KMS-11 (cell line): ENCODE measurements around the gene P2RY1.

ENCODE experiments used
- H2AFZ ChIP-seq: fragments of 200-600 bp; sonication (generic); 2 replicates; pipeline ENCODE4 v1.6.1; 2016; ENCODE audit warnings: antibody characterized with exemption, mixed run types, low read depth
- H3K27ac ChIP-seq: fragments of 200-600 bp; sonication (generic); 2 replicates; pipeline ENCODE4 v1.6.1; 2016; ENCODE audit warnings: mild to moderate bottlenecking, mixed run types
- H3K27me3 ChIP-seq: fragments of 200-600 bp; sonication (generic); 2 replicates; pipeline ENCODE4 v1.6.1; 2017; ENCODE audit warnings: mild to moderate bottlenecking, low read depth, mixed run types, moderate library complexity; ENCODE audit not compliant: insufficient read depth
- H3K36me3 ChIP-seq: fragments of 200-600 bp; sonication (generic); 2 replicates; pipeline ENCODE4 v1.6.1; 2017; ENCODE audit warnings: mild to moderate bottlenecking, mixed run types; ENCODE audit not compliant: insufficient read depth
- H3K4me1 ChIP-seq: fragments of 200-600 bp; sonication (generic); 2 replicates; pipeline ENCODE4 v1.6.1; 2016; ENCODE audit warnings: mild to moderate bottlenecking, low read depth, mixed run types; ENCODE audit not compliant: poor library complexity, severe bottlenecking
- H3K4me2 ChIP-seq: fragments of 200-600 bp; sonication (generic); 2 replicates; pipeline ENCODE4 v1.7.0; 2016; ENCODE audit warnings: mild to moderate bottlenecking, mixed run types
- H3K4me3 ChIP-seq: fragments of 200-600 bp; sonication (generic); IDR thresholded peaks from 2 replicates; pipeline ENCODE4 v1.6.1; 2017; ENCODE audit warnings: low read depth, low read length, mixed read lengths; ENCODE audit not compliant: insufficient read depth
- H3K79me2 ChIP-seq: fragments of 200-600 bp; sonication (generic); 2 replicates; pipeline ENCODE4 v1.6.1; 2016; ENCODE audit warnings: low read depth, mixed run types; ENCODE audit not compliant: insufficient read depth
- H3K9ac ChIP-seq: fragments of 200-600 bp; sonication (generic); 2 replicates; pipeline ENCODE4 v1.6.1; 2016; ENCODE audit warnings: mild to moderate bottlenecking, mixed run types
- H4K20me1 ChIP-seq: fragments of 200-600 bp; sonication (generic); 2 replicates; pipeline ENCODE4 v1.6.1; 2016; ENCODE audit warnings: mild to moderate bottlenecking, mixed run types; ENCODE audit not compliant: insufficient read depth
- CTCF ChIP-seq: fragments of 200-600 bp; sonication (generic); conservative IDR thresholded peaks from 2 replicates; pipeline ENCODE4 v1.6.1; 2017; ENCODE audit warnings: low read depth, mild to moderate bottlenecking, antibody characterized with exemption, low read length, moderate library complexity, mixed read lengths

P2RY1 gene

GRCh38 chr3:152834776-152835600 lies at the start of gene P2RY1:
TSS of gene P2RY1 (plus strand) at chr3:152835131. CDS start at chr3:152835783, 652 bp downstream.
- Histone ChIP-seq H3K9ac (peak within 1 kb of the TSS; percentile 60; the same call in 1 of the 2 replicates), H3K36me3 (no peaks in the 10 kb centered on the region), H3K4me1 (peaks cover 8% of the 10 kb centered on the region), H2AFZ (peak within 1 kb of the TSS; percentile 94), H3K4me2 (peak within 1 kb of the TSS; percentile 95), H4K20me1 (no peaks in the 10 kb centered on the region), H3K27ac (peak within 1 kb of the TSS; percentile 51), H3K4me3 (peak within 1 kb of the TSS; percentile 95), H3K79me2 (no peaks in the 10 kb centered on the region), H3K27me3 (no peaks in the 10 kb centered on the region)
- no peak for TF ChIP-seq CTCF

- Histone ChIP-seq H4K20me1 (no peaks in the 10 kb centered on the region), H3K79me2 (no peaks in the 10 kb centered on the region), H3K9ac (no peak overlapping the region), H3K4me2 (no peak overlapping the region), H3K4me1 (no peaks in the 10 kb centered on the region), H3K4me3 (no peak overlapping the region), H3K27me3 (no peaks in the 10 kb centered on the region), H3K36me3 (no peaks in the 10 kb centered on the region), H3K27ac (no peak overlapping the region), H2AFZ (no peak overlapping the region)
- no peak for TF ChIP-seq CTCF
Measured at GRCh38 chr3:152786977-152787681, 47.8 kb upstream of the P2RY1 start.

- no peaks in the 10 kb centered on the region for H3K79me2 ChIP-seq
- TF ChIP-seq CTCF = no peak
- no peak overlapping the region for H3K4me2 ChIP-seq
- H3K9ac ChIP-seq = no peak overlapping the region
- no peaks in the 10 kb centered on the region for H3K36me3 ChIP-seq
- no peaks in the 10 kb centered on the region for H3K27me3 ChIP-seq
- H3K4me3 ChIP-seq = no peak overlapping the region
- no peak overlapping the region for H3K27ac ChIP-seq
- no peak overlapping the region for H2AFZ ChIP-seq
- H3K4me1 ChIP-seq = no peaks in the 10 kb centered on the region
- no peaks in the 10 kb centered on the region for H4K20me1 ChIP-seq
Measured at GRCh38 chr3:152790651-152791387, 44.1 kb upstream of the P2RY1 start.

GRCh38 chr3:152793969-152794368 lies 41.0 kb upstream of the P2RY1 start:
- Histone ChIP-seq H4K20me1 (no peaks in the 10 kb centered on the region), H2AFZ (no peak overlapping the region), H3K27ac (no peak overlapping the region), H3K27me3 (no peaks in the 10 kb centered on the region), H3K36me3 (no peaks in the 10 kb centered on the region), H3K4me1 (no peaks in the 10 kb centered on the region), H3K9ac (no peak overlapping the region), H3K79me2 (no peaks in the 10 kb centered on the region), H3K4me2 (no peak overlapping the region), H3K4me3 (no peak overlapping the region)
- TF ChIP-seq CTCF = no peak
